Limb (tissue), 2 donors: ENCODE results near the gene ZNF205.

Experiments used
- DNase-seq, 2 donors: peaks; one replicate each; pipeline ENCODE4 v3.0.0-alpha.2; 2016; ENCODE audit errors: extremely low spot score in 2 of 2

Gene ZNF205

GRCh38 chr16:3101018-3101840 lies 11.2 kb upstream of the ZNF205 start:
- no peak for DNase-seq

- DNase-seq: no peak
Observed at GRCh38 chr16:3101841-3102470, 10.4 kb upstream of the ZNF205 start.

DNA sequence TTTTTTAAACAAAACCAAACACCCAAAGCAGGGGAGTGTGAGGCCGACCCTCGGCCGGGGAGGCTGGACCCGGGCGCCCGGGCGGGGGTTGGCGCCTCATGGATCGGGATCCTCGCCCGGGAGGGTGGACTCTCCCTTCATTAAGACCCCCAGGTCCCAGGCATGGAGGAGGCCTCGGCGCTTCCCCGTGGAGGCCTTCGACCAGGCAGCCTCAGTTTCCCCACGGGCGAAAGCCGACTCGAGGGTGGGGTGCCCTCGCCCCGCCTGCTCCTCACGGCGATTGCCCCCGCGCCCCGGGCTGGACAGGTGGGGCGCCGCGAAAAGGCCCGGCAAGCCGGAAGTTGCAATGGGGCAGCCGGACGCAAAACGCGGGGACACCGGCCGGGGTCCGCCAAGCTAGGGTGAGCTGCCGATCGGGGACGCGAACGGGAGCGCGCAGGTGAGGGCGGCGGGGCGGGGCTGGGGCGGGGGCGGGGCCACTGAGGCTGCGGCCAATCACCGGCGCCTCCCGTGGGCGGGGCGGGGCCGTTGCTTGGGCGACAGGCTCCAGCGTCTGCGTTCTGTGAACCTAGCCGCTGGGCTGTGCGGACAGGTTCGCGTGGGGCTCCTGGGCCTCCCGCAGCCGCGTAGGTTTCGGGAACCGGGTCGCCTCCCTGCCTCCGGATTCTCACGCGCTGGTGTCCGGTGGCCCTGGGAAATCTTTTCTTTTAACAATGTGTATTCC lies 6.0 kb upstream of the ZNF205 start:
- DNase-seq: peak; percentile 86 to 98

- DNase-seq: no peak
Observed at GRCh38 chr16:3112881-3113574, 642 bp downstream of the ZNF205 start.

- DNase-seq: no peak
Observed at GRCh38 chr16:3113765-3114479, 1.5 kb downstream of the ZNF205 start.

DNA sequence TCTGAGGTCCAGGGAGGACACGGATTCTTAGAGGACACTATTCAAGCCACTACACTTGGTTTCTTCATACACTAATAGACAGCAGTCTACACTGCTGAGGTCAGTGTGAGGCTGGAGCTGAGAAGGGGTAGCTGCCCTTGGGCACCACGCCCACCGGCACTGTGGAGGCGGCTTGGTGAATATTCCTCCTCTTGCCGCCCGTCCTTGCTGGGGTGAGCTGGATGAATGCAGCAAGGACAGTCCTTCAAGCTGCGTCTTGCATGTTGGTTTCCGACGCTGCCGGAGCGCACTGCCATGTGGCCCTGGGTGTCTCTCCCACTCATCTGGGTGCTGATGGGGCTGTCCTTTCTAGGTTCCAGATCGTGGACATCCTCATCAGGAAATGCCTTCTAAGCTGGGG lies 2.6 kb downstream of the ZNF205 start:
- DNase-seq: no peak

- DNase-seq: no peak
Observed at GRCh38 chr16:3115561-3115960, 3.2 kb downstream of the ZNF205 start.

DNA sequence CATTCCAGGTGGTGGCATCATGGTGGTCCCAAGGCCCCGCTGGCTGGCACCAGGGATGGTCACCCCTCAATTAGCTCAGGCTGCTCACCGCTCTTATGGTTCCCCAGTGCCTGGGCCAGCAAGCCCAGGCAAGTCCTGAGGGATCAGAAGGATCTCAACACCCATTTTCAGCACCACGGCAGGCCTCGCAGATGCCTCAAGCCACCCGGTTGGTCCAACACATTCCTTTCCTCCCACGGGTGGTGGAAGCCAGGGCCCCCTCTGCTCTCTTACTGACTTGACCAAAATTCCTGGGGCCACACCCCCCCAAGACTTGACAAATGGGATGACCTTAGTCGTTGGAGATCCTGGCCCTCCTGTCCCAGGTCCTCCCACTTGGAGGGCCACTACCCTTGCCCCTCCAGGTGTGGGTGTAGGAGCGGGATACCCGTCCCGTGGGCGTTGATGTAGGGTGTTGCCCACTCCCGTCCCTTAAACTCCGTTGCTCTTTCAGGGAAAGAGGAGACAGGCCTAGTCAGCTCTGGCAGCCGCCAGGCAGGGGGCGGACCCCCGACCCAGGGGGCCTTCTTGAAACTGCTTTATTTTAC lies 5.9 kb downstream of the ZNF205 start:
- DNase-seq: no peak

- DNase-seq: no peak
Observed at GRCh38 chr16:3118846-3119245, 6.5 kb downstream of the ZNF205 start.

GRCh38 chr16:3119286-3119685 lies 6.9 kb downstream of the ZNF205 start:
- DNase-seq: no peak

- no peak for DNase-seq
Observed at GRCh38 chr16:3119701-3120408, 7.5 kb downstream of the ZNF205 start.

- DNase-seq: no peak
Observed at GRCh38 chr16:3120435-3120834, 8.0 kb downstream of the ZNF205 start.

DNA sequence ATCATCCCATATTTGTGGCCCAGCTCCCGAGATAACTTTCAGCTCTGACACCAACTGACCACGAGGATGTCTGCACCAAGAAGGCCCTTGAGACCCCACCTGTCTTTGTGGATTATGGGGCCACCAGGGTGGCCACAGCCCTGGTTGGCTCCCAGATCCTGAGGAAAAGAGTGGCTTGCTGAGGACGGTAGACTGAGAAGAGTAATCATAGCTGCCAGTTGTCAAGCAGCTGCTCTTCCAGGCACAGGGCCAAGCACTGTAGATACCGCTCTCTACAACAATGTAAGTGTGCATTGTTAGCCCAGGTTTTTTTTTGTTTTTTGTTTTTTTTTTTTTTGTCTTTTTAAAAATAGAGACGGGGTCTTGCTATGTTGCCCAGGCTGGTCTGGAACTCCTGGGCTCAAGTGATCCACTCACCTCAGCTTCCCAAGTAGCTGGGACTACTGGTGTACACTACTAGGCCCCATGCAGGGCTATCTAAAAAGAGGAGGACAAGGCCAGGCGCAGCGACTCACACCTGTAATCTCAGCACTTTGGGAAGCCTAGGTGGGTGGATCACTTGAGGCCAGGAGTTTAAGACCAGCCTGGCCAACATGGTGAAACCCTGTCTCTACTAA lies 9.6 kb downstream of the ZNF205 start:
- DNase-seq: peak in 1 of 2 donors; percentile 60

GRCh38 chr16:3122926-3123570 lies 10.7 kb downstream of the ZNF205 start:
- no peak for DNase-seq

- DNase-seq: peak; percentile 98
Observed at GRCh38 chr16:3123986-3124886, 11.8 kb downstream of the ZNF205 start.

DNA sequence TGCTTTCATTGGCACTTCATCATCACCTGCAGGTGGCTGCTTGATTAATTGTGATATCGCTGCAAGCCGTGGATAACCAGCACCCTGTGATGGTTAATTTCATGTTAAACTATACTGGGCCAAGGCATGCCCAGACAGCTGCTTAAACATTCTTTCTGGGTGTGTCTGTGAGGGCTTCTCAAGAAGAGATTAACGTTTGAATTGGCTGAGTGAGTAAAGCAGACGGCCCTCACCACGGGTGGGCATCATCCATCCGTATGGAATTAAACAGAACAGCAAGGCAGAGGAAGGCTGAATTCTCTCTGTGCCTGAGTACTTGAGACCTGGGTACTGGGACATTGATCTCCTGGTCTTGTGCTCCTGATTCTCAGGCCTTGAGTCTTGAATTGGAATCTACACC lies 15.4 kb downstream of the ZNF205 start:
- no peak for DNase-seq

DNA sequence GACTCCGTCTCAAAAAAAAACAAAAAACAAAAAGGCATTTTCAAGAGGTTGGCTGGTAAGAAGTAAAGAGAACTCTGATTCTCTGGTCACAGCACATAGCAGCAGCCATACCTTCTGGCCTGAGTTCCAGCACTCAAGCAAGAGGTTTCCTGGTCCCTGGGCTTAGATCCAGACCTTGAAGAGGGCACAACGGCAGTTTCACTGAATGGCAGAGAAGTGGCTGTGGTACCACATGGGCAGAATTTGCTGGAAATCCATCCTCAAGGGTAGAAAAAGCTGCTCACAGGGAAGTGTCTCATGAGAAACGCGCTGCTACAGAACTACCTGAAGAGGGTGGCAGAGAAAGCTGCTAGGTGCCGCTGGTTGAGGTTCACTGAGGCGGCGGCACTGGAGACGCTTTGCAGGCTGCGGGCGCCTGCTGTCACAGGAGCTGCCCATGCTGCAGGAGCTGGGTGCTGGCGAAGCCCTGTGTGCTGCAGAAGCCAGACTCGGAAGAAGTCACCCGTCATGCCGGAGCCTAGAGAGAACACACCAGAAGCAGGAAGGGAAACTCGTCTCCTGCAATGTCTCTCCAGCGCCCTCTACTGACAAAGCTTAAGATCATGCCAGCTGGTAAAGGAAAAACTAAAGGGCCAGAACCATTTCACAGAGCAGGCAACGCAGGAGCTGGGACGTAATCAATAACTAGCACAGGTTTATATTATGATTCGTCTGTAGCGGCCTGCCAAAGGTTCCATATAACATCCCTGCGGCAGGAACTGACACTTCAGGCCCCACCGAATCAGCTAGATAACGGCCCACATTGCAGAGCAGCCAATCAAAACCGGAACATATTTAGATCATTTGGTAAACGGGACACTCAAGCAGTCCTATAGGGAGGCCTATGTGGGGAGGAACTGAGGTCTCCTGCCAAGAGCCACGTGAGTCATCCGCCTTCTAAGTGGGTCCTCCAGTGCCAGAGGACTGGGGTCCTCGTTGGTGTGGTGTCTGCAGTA lies 17.0 kb downstream of the ZNF205 start:
- peak; percentile 73 to 85 for DNase-seq
